ENCODE results near the gene NDUFA6. TPM values are rescaled to one million over a fixed set of nuclear protein-coding genes. Genes with fewer than 3 reads are reported as not detected.

The NDUFA6 gene
- total RNA-seq, 3 donors from 2014 or later: 85.3 to 106 (median 105) TPM

GRCh38 chr22:42084874-42085273, 5.7 kb downstream of the NDUFA6 start:
- intact Hi-C loops (cut with DNase I, micrococcal nuclease): no loop called here
- no peaks in the 10 kb centered on the region for H3K9me3 ChIP-seq
- no peaks in the 10 kb centered on the region for H3K36me3 ChIP-seq (ENCODE audit: low read depth)
- no peak for TF ChIP-seq CTCF (IDR thresholded peaks at IDR 0.05)
- H3K4me1 ChIP-seq (ENCODE audit: low read depth): peaks cover 11% of the 10 kb centered on the region
- DNase-seq (no peak), ATAC-seq (no peak)
- no peak overlapping the region for H3K4me3 ChIP-seq

- H3K9me3 ChIP-seq: no peaks in the 10 kb centered on the region
- intact Hi-C loops (cut with DNase I, micrococcal nuclease): no loop called here
- no peak for TF ChIP-seq CTCF (IDR thresholded peaks at IDR 0.05)
- peaks cover 19% of the 10 kb centered on the region for H3K4me1 ChIP-seq (ENCODE audit: low read depth)
- DNase-seq (no peak), ATAC-seq (no peak)
- no peak overlapping the region for H3K4me3 ChIP-seq
- H3K36me3 ChIP-seq (ENCODE audit: low read depth): no peaks in the 10 kb centered on the region
Measured at GRCh38 chr22:42083119-42083518, 7.5 kb downstream of the NDUFA6 start.

GRCh38 chr22:42080287-42080686, 10.3 kb downstream of the NDUFA6 start:
- H3K36me3 ChIP-seq (ENCODE audit: low read depth): no peaks in the 10 kb centered on the region
- intact Hi-C loops (cut with DNase I, micrococcal nuclease): no loop called here
- peaks cover 20% of the 10 kb centered on the region for H3K4me1 ChIP-seq (ENCODE audit: low read depth)
- peak overlapping the region; percentile 33 for H3K4me3 ChIP-seq
- DNase-seq (peak in 1 of 3 donors; percentile 67), ATAC-seq (peak; percentile 21)
- H3K9me3 ChIP-seq: no peaks in the 10 kb centered on the region
- no peak for TF ChIP-seq CTCF (IDR thresholded peaks at IDR 0.05)

GRCh38 chr22:42079319-42080251, 11.0 kb downstream of the NDUFA6 start, which contains the start of gene SMDT1:
Gene SMDT1 (plus strand): TSS chr22:42079700. CDS start chr22:42079769, 69 bp downstream.
- TF ChIP-seq CTCF (IDR thresholded peaks at IDR 0.05): no peak
- Histone ChIP-seq H3K4me3 (peak within 1 kb of the TSS; percentile 33), H3K36me3 (ENCODE audit: low read depth) (no peaks in the 10 kb centered on the region), H3K4me1 (ENCODE audit: low read depth) (peaks cover 25% of the 10 kb centered on the region), H3K9me3 (no peaks in the 10 kb centered on the region)
- intact Hi-C loops (cut with DNase I, micrococcal nuclease): no loop called here
- DNase-seq (peak; percentile 98 to 100 (median 99)), ATAC-seq (peak; percentile 93)

- Histone ChIP-seq H3K9me3 (no peaks in the 10 kb centered on the region), H3K36me3 (ENCODE audit: low read depth) (no peaks in the 10 kb centered on the region), H3K4me3 (peak overlapping the region; percentile 33), H3K4me1 (ENCODE audit: low read depth) (peaks cover 27% of the 10 kb centered on the region)
- no peak for TF ChIP-seq CTCF (IDR thresholded peaks at IDR 0.05)
- ATAC-seq (peak; percentile 6), DNase-seq (peak in 1 of 3 donors; percentile 49)
- intact Hi-C loops (cut with DNase I, micrococcal nuclease): no loop called here
Measured at GRCh38 chr22:42078469-42079318, 11.9 kb downstream of the NDUFA6 start.

All from mucosa of descending colon (tissue), 3 donors.